NCI-H748 (cell line): ENCODE measurements around the gene TGM4.
A peak's percentile ranks its signal among the peaks of the same experiment; 100 is the strongest.
"Not testable (repeated sequence)": the region's sequence is repeated elsewhere in the genome, so short reads cannot be mapped to it uniquely, and the experiment has no call there.

ENCODE experiments used
- DNase-seq: peaks from one replicate; lab custom pipeline; 2025; ENCODE audit not compliant: unreplicated experiment; lab: John Stamatoyannopoulos, UW

TGM4 gene

DNA sequence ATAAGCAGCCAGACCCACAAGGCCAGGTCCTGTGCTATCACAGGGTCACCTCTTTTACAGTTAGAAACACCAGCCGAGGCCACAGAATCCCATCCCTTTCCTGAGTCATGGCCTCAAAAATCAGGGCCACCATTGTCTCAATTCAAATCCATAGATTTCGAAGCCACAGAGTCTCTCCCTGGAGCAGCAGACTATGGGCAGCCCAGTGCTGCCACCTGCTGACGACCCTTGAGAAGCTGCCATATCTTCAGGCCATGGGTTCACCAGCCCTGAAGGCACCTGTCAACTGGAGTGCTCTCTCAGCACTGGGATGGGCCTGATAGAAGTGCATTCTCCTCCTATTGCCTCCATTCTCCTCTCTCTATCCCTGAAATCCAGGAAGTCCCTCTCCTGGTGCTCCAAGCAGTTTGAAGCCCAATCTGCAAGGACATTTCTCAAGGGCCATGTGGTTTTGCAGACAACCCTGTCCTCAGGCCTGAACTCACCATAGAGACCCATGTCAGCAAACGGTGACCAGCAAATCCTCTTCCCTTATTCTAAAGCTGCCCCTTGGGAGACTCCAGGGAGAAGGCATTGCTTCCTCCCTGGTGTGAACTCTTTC is 39.6 kb downstream of the TGM4 start:
- peak; percentile 58 for DNase-seq

DNA sequence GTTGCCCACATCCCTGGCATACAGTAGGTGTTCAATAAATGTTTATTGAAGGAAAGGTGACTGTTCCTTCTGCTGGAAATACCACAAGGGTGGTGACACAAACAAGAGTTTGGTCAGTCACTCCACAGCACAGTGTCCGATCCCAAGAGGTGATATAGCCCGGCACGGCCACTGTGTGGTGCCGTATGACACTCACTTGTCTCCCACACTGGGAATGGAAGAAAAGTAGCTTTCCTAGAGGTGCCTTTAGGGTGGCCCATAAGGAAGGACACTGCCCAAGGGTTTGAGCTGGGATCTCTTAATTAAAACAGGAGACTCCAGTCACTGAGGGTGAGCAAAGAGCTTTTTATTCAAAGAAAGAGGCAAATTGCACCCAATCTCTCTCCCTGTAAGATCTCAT is 40.5 kb downstream of the TGM4 start:
- DNase-seq: no peak

DNA sequence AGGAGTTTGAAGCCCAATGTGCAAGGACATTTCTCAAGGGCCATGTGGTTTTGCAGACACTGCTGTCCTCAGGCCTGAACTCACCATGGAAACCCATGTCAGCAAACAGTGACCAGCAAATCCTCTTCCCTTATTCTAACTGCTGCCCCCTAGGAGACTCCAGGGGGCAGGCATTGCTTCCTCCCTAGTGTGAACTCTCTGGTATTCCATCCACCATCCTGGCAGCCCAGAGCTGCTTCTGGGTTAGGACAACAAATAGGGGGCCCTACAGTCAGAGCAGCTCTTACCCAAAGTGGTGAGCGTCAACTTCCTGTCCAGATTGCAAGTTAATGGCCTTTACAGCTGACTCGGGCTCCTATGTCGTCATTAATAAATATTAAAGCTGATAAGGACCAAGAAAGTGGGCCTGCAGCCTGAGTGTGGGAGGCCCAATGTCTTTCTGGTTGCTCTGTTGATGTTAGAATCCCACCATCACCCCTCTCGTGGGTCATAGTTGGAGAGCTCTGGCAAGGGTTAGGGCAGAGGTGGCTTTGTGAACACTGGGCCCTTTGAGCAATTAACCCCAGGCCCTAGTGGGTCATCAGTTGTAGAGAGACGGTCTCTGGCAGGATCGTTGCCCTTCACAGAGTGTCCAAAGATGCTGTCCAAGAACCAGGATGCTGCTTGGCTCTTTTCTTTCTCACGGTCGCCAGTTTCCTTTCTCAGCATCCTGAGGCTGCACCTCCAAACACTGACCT is 41.5 kb downstream of the TGM4 start:
- DNase-seq: no peak

DNA sequence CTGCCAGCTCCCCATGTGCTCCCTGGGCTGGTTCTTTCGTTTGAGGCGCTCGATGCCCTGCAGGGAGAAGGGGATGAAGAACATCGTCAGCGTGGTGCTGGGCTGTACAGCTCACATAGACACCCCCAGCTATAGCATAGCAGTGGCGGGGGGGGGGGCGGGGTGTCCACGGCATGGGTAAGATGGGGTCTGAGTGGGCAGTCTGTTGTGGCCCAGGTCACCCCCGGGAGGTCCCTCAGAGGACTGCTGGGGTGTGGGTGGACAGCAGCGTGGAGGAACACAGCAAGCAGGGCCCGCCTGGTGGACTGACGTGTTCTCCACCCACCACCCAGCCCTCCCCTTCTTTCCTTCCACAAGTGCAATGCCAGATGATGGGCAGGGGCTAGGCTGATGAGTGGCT is 43.7 kb downstream of the TGM4 start:
- no peak for DNase-seq

DNA sequence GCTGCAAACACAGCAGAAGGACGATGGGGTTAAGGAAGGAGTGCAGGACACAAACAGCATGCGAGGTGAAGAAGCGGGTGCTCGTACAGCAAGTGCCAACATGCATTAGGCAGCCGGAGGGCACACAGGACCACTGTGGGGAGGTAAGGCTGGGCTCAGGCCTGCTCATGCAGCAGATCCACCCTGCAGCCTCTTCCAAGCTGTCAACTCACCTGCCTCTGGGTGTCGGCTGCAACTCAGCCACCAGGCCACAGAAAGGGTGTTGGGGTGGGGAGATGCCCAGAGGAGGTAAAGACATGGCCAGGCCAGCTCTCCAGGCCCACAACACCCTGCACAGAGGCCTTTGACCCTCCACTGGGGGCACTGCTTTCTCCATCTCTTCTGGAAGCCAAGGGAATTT is 44.2 kb downstream of the TGM4 start:
- no peak for DNase-seq

DNA sequence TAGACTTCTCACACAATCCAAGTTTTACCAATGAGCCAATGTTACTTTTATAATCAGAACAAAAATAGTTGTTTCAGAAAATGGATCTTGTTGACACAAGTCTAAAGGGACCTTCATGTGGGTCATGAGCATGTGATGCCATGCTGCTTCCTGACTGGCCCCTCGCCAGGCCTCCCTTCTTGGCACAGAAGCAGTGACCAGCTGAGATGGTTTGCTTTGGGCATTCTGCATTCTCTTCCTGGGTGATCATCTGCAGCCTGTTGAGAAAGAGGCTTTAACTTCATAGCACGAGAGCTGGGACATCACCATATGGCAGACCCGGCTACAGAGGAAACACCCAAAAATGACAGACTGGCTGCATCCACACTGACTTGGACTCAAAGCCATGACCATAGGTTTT is 45.7 kb downstream of the TGM4 start:
- no peak for DNase-seq

DNA sequence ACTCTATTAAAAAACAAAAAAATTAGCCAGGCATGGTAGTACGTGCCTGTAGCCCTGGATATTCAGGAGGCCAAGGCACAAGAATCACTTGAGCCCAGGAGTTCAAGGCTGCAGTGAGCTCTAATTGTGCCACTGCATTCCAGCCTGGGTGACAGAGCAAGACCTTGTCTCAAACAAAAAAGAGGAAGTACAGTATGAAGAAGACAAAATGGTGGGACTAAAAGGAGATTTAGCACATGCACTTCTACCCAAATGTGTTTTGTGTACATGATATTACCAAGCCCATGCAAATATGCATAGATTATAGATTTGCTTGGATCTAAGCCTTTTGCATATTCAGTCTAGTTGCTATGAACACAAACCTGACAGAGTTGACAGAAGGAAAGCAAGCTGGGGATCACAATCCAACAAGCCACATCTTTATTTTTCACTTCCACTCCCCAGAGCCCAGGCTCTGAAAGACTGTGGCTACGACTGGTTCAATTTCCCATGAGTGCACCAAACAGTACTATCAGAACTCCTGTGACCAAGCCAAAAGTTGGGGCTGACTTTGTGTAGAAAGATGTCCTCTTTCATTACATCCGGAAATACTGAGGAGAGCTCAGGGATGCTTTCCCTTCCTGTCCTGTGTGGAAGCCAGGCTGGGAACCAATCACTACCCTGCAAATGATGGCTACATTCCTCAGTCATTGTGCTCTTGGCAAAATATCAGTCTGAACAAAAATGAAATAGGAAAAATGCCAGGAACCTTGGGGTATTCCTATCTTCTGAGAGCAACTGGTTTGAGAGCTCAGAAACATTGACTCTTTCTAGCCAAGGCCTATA is 49.4 kb downstream of the TGM4 start:
- DNase-seq: no peak

DNA sequence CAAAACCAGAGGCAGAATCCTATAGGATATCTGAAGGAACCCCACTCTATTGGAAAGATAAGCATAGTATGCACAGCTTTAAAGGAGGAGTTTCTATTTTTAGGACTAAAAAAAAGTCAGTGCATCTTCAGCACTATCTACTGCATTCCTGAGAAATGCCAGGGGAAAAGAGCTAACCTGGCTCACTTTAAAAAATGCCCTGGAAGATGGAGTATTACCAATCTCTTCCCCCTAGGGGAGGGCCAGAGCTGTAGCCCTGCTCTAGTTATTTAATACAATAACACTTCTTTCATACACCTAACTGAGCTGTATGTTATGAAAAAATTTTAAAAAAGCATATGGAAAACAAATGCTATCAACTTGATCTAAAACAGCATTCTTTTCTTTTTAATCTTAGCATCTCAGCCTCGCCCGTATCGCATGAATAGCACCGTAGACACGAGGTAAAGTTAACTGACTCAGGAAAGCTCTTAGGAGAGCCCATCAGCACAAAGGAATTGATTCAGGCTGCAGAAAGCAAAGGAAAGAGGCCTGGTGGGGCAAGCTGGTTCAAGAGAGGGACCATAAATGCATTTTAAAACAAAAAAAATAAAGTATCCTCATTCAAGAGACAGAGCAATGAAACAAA is 50.2 kb downstream of the TGM4 start:
- no peak for DNase-seq

DNA sequence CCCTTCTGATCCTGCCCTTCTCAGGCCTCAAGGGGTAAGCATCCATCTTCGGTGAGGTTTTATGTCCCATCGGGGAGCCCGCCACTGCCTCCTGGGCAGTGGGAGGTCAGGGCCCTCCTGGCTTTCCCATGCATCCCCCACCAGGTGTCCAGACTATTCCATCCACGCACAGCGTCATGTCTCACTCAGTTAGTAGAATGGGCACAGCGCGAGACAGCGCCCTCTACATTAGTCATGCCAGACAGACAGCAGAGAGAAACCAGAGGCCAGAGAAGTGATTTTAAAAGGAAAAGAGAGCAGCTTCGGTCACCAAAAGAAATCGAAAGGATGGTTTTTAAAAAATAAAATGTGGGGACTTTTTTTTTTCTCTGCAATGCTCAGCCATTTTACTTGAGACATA is 51.8 kb downstream of the TGM4 start:
- no peak for DNase-seq

DNA sequence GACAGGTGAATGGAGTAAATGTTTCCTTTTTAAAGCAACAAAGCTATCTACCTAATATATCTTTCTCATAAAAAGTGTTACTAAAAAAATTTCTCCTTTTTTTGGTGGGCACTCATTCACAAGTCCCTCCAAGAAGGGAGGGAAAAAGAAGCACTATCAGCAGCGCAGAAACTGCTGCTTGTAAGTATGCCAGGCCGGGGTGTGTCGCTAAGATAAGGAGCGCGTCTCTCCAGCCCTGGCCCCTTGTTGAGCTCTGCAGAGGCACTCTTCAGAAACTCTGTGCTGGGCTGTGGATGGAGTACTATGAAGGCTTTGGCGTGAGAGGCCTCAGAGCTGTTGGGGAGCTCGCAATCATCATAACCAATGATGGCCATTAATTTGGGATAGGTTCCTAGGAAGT is 52.5 kb downstream of the TGM4 start:
- no peak for DNase-seq

DNA sequence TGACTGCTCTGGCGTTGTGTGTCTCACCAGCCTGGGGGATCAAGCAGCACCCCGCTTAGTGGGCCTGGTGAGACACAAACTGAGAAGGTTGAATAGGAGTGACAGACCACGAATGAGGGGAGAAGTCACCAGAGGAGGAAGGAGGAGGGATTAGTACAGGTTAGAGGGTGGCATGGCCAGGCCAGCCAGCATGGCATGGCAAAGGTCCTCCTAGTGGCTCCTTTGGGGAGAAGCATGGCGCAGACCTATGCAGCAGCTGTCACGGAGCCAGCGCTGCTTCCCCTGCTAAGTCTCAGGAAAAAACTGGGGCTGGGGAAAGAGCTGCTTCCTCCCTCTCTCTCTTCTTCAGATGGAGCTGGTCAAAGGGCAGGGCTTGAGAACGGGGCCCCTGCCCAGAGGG is 53.0 kb downstream of the TGM4 start:
- DNase-seq: no peak

DNA sequence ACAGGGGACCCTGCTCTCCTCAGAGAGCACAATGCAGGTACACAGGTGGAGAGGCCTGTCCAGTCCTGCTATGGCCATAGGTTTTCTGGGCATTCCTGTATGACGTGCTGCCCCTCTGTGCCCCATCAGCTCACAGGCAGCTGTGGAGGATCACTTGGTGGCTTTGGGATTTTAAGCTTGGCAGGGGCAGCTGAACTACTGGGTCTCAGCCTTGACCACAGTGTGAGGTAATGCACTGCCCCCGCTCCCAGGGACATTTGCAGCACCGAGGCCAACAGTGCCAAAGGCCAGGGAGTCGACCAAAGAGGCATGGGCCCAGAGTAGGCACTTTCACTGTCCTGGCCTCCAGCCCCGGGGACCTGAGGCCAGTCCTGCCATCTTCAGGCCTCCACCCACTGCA is 55.4 kb downstream of the TGM4 start:
- DNase-seq: no peak

DNA sequence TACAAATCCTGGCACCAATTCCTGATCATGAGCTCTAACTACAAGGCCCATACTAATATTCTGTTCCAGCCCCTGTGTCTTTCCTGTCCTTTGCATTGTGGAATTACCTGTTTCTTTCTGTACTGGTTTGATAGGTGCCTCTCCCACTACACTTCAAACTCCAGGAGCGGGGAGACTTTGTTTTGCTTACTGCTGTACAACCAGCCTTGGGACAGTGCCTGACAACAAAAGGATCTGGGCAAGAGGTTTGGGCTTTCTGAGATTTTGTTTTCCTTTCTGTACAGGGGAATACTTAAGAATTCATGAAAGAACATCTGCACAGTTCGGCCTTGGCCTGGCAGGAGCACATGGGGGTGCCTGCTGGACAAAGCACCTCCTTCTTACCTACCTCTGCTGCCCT is 56.5 kb downstream of the TGM4 start:
- DNase-seq: no peak

DNA sequence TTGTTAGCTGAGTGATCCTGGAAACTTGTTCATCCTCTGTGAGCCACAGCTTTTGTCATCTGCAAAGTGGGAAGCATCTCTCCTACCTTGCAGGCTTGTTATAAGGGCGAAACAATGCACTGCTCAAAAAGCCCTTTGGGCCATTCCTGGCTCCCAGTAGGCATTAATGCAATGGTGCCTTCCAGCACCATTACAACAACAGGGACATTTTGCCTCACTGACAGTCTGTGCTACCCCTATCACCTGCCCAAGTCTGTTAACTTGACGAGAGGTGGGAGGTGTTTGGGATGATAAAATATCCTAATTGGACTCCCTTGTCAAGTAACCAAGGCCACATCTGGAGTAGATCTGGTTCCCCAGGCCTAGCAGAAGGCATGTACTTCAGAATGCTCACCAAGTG is 57.4 kb downstream of the TGM4 start:
- no peak for DNase-seq

DNA sequence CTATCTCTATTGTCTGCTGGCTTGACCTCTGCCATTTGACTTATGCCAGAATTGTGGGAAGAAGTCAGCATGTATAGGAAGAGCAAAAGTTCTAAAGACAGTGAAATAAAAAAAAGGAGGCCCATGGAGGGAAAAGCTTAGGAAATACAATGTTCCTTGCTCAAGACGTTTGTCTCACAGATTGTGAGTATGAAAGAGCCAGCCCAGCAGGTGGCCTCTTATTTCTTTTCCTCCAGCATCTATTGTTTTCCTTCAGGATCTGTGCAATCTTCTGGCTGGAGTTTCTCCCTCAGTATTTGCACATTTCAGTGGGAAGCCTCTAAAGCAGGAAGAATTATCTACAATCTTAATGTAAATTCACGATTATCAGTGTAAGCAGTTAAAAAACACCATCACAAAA is 57.9 kb downstream of the TGM4 start:
- no peak for DNase-seq

DNA sequence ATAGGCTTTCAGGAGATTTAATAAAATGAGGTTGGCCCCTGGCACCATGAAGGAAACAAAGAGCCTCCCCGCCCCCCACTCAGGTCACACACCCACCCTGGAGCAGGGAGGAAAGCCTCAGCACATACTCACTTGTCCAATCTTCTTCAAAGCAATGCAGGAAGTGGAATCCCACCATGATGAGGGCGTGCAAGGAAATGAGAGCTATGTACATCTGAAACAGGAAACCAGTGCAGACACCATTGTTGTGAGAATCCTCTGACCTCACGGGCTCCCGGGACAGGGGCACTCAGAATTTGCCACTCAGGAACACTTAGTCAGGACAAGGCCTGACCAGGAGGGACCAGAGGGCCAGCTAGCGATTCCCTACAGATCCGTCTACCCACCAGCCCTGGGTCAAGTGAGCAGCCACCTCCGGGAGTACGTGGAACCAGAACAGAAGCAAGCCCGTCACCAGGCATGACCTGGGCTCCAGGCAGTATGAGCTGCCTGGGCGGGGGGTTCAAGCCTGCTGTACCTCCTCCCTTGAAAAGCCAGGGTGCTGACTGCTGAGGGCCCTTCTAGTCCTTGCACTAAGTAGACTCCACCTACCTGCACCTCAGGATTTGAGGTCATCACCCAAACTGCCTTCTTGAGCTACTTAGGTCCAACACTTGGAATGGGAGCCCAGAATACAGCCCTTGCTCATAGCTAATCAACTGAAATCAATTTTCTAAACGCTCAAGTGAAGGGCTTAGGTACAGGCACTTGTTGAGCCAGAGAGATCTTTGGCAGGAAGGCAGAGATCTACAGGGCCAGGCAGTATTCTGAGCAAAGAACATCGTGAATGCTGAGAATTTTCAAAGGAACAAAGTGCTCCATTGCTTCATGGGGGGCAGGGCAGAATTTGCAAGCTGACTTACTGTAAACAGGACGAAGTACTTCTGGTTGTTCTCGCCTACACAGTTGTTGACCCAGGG is 58.9 kb downstream of the TGM4 start:
- DNase-seq: no peak

DNA sequence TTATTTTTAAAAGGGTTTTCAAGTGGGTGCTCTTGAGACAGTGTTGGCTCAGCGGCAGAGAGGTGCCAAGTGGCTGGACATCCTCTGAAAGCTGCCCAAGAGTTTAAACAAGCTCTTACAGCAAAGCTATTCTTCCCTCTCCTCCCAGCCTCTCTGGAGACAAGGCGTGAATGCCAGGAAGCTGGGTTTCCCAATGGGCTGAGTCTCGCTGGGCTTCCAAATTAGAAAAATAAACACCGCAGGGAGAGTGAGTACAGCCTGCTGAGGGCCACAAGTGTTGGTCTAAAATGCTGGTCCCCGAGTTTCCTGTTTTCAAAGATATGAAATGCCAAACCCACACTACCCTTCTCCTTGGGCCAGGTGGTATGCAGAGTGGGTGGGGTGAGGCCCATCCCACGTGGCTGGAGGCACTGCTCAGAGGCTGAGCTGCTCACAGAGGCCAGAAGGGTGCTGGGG is 65.2 kb downstream of the TGM4 start:
- no peak for DNase-seq

DNA sequence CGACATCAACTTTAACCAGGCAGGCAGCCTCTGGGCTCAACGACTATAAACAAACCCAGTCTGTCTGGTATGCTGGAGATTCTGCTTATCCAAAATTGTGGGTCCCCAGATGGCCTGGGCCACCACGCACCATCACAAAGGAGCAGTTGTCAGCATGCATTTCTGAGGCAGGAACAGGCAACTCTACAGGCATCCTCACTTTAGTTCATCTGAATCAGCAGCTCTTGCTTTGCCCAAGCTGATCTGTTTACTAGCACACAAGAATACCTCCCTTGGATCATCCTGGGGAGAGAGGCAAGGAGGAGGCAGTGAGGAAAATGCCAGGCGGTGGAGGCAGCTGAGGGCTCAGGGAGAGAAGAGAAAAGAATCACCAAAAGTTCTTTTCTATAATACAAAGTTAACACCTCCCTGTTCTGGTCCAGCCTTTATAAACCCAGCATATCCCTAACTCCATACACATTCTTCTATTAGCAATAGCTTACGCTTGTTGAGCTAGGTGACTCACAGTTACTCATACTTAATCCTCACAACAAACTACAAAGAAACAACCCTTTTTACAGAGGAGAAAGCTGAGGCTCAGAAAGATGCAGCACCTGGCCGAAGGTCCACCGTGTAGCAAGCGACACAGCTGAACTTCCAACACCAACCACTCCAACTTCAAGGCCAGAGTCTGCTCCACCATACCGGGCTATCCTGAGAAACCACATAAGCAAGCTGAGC is 68.0 kb downstream of the TGM4 start:
- no peak for DNase-seq

DNA sequence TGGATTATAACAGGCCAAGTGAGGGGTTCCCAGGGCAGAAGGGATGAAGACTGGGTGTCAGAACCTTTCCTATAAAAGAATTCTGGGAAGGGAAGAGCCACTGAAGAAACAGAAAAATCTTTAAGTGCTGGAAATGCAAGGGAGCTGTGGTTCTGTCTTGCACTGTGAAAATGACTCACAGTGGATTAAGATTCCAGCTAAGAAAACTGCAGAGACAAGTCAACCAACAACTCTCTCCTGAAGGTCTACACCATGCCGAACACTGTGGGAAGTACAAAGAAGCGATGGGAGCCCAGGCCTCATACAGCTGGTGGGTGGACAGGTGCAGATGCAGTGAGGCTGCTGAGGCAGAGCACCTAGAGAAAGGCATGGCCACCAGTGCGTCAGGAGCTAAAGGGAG is 73.8 kb downstream of the TGM4 start:
- DNase-seq: no peak

DNA sequence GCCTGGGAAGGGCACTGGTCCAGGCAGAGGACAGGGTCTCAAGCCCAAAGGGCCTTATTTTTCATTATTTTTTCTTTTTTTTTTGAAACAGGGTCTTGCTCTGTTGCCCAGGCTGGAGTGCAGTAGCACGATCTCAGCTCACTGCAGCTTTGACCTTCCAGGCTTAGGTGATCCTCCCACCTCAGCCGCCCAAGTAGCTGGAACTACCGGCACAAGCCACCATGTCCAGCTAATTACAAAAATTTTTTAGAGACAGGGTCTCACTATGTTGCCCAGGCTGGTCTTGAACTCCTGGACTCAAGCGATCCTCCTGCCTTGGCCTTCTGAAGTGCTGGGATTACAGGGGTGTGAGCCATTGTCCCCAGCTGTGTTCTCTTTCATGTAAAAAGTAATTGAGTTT is 75.4 kb downstream of the TGM4 start:
- DNase-seq: not testable (repeated sequence)
